HUES64 (cell line): ENCODE data around the gene ZNF236.
A peak's percentile ranks its signal among the peaks of the same experiment; 100 is the strongest.
"Not testable (repeated sequence)": the region's sequence is repeated elsewhere in the genome, so short reads cannot be mapped to it uniquely, and the experiment has no call there.

ENCODE experiments used
- H3K27ac ChIP-seq: 2 replicates; pipeline ENCODE4 v1.7.0; 2013; ENCODE audit warnings: low read depth, low read length, inconsistent platforms
- H3K27me3 ChIP-seq: 2 replicates; pipeline ENCODE4 v1.6.1; 2013; ENCODE audit warnings: mild to moderate bottlenecking, low read length; ENCODE audit not compliant: insufficient read depth
- H3K36me3 ChIP-seq: 2 replicates; pipeline ENCODE4 v1.6.1; 2013; ENCODE audit warnings: mild to moderate bottlenecking, low read length; ENCODE audit not compliant: insufficient read depth
- H3K4me1 ChIP-seq: 2 replicates; pipeline ENCODE4 v1.6.1; 2013; ENCODE audit warnings: mild to moderate bottlenecking, low read length, moderate library complexity; ENCODE audit not compliant: insufficient read depth
- H3K4me3 ChIP-seq: 2 replicates; pipeline ENCODE4 v1.5.1; 2013; ENCODE audit warnings: mild to moderate bottlenecking, low read length, moderate library complexity
- H3K9ac ChIP-seq: 2 replicates; pipeline ENCODE4 v1.6.1; 2013; ENCODE audit warnings: mild to moderate bottlenecking, low read depth, low read length
- H3K9me3 ChIP-seq: 2 replicates; pipeline ENCODE4 v1.6.1; 2013; ENCODE audit warnings: low read depth, low read length; ENCODE audit not compliant: insufficient read depth
- WGBS: fragments of 150-250, 120-280 bp; methylation state at CpG from one replicate; pipeline ENCODE4 v1.1.7; 2013; ENCODE audit warnings: missing lambda C conversion rate; 5-methylcytosine and 5-hydroxymethylcytosine counted together

Gene ZNF236

GRCh38 chr18:76803413-76803812 lies 18.9 kb upstream of the ZNF236 start:
- no peak overlapping the region for H3K4me3 ChIP-seq
- 51% methylated on average over 5 of the region's 5 CpGs for WGBS
- peaks cover 7% of the 10 kb centered on the region; the same call in 1 of the 2 replicates for H3K27me3 ChIP-seq
- H3K9me3 ChIP-seq = no peaks in the 10 kb centered on the region
- no peaks in the 10 kb centered on the region for H3K36me3 ChIP-seq
- no peak overlapping the region for H3K27ac ChIP-seq
- no peak overlapping the region for H3K9ac ChIP-seq
- no peaks in the 10 kb centered on the region for H3K4me1 ChIP-seq

- H3K27ac ChIP-seq = no peak overlapping the region
- no peaks in the 10 kb centered on the region for H3K9me3 ChIP-seq
- H3K4me3 ChIP-seq = no peak overlapping the region
- no peaks in the 10 kb centered on the region for H3K36me3 ChIP-seq
- H3K9ac ChIP-seq = no peak overlapping the region
- peaks cover 7% of the 10 kb centered on the region; the same call in 1 of the 2 replicates for H3K27me3 ChIP-seq
- 13% methylated on average over 11 of the region's 11 CpGs for WGBS
- H3K4me1 ChIP-seq = no peaks in the 10 kb centered on the region
Observed at GRCh38 chr18:76803814-76804213, 18.5 kb upstream of the ZNF236 start.

- Histone ChIP-seq H3K9ac (no peak overlapping the region), H3K4me1 (no peaks in the 10 kb centered on the region), H3K27me3 (peaks cover 7% of the 10 kb centered on the region; the same call in 1 of the 2 replicates), H3K9me3 (no peaks in the 10 kb centered on the region), H3K36me3 (no peaks in the 10 kb centered on the region), H3K4me3 (no peak overlapping the region), H3K27ac (no peak overlapping the region)
- 74% methylated on average over 7 of the region's 7 CpGs for WGBS
Observed at GRCh38 chr18:76805221-76805620, 17.1 kb upstream of the ZNF236 start.

- Histone ChIP-seq H3K27me3 (peaks cover 6% of the 10 kb centered on the region; the same call in 1 of the 2 replicates), H3K4me3 (no peak overlapping the region), H3K9me3 (no peaks in the 10 kb centered on the region), H3K27ac (no peak overlapping the region), H3K9ac (no peak overlapping the region), H3K4me1 (no peaks in the 10 kb centered on the region), H3K36me3 (no peaks in the 10 kb centered on the region)
- WGBS = 90% methylated on average over 7 of the region's 7 CpGs
Observed at GRCh38 chr18:76806301-76806700, 16.1 kb upstream of the ZNF236 start.

- Histone ChIP-seq H3K27me3 (no peaks in the 10 kb centered on the region), H3K36me3 (no peaks in the 10 kb centered on the region), H3K9me3 (no peaks in the 10 kb centered on the region), H3K4me1 (no peaks in the 10 kb centered on the region), H3K27ac (no peak overlapping the region), H3K9ac (no peak overlapping the region), H3K4me3 (no peak overlapping the region)
- WGBS = 93% methylated on average over 10 of the region's 10 CpGs
Observed at GRCh38 chr18:76808561-76808960, 13.8 kb upstream of the ZNF236 start.

GRCh38 chr18:76811530-76811929 lies 10.8 kb upstream of the ZNF236 start:
- WGBS = 95% methylated on average over 7 of the region's 7 CpGs
- H3K36me3 ChIP-seq = not testable (repeated sequence)

GRCh38 chr18:76814256-76814655 lies 8.1 kb upstream of the ZNF236 start:
- Histone ChIP-seq H3K36me3 (no peaks in the 10 kb centered on the region; the same call in 1 of the 2 replicates), H3K27ac (no peak overlapping the region), H3K4me3 (no peak overlapping the region), H3K9me3 (no peaks in the 10 kb centered on the region), H3K4me1 (no peaks in the 10 kb centered on the region), H3K27me3 (no peaks in the 10 kb centered on the region), H3K9ac (no peak overlapping the region)
- WGBS = 87% methylated on average over 11 of the region's 11 CpGs

More at GRCh38 chr18:76811530-76811929, 10.8 kb upstream of the ZNF236 start:
- not testable (repeated sequence) for H3K4me1 ChIP-seq, H3K27ac ChIP-seq, H3K9me3 ChIP-seq, H3K27me3 ChIP-seq, H3K9ac ChIP-seq, H3K4me3 ChIP-seq

- Histone ChIP-seq H3K9ac (no peak overlapping the region), H3K36me3 (peaks cover 4% of the 10 kb centered on the region; the same call in 1 of the 2 replicates), H3K9me3 (no peaks in the 10 kb centered on the region), H3K27me3 (no peaks in the 10 kb centered on the region), H3K27ac (no peak overlapping the region), H3K4me3 (no peak overlapping the region), H3K4me1 (peaks cover 5% of the 10 kb centered on the region; the same call in 1 of the 2 replicates)
- 85% methylated on average over 8 of the region's 8 CpGs for WGBS
Observed at GRCh38 chr18:76816127-76816526, 6.2 kb upstream of the ZNF236 start.

- no peak overlapping the region for H3K9ac ChIP-seq
- H3K4me3 ChIP-seq = no peak overlapping the region
- WGBS = 95% methylated on average over 14 of the region's 17 CpGs
- H3K27me3 ChIP-seq = no peaks in the 10 kb centered on the region
- no peak overlapping the region for H3K27ac ChIP-seq
- H3K9me3 ChIP-seq = no peaks in the 10 kb centered on the region
- H3K36me3 ChIP-seq = peaks cover 4% of the 10 kb centered on the region; the same call in 1 of the 2 replicates
- peaks cover 6% of the 10 kb centered on the region; the same call in 1 of the 2 replicates for H3K4me1 ChIP-seq
Observed at GRCh38 chr18:76817888-76818611, 4.3 kb upstream of the ZNF236 start.

- Histone ChIP-seq H3K27ac (no peak overlapping the region), H3K9ac (no peak overlapping the region), H3K9me3 (no peaks in the 10 kb centered on the region), H3K27me3 (no peaks in the 10 kb centered on the region), H3K36me3 (peaks cover 4% of the 10 kb centered on the region; the same call in 1 of the 2 replicates), H3K4me1 (peaks cover 9% of the 10 kb centered on the region; the same call in 1 of the 2 replicates), H3K4me3 (no peak overlapping the region)
- 96% methylated on average over 10 of the region's 11 CpGs for WGBS
Observed at GRCh38 chr18:76819411-76820136, 2.8 kb upstream of the ZNF236 start.

- WGBS = 3% methylated on average over 11 of the region's 12 CpGs
- Histone ChIP-seq H3K27ac (peak overlapping the region; percentile 85), H3K36me3 (0 out of 2 replicates have a peak, but pooled peaks cover 4% of the 10 kb centered on the region), H3K4me1 (peaks cover 9% of the 10 kb centered on the region; the same call in 1 of the 2 replicates), H3K4me3 (peak overlapping the region; percentile 99), H3K27me3 (no peaks in the 10 kb centered on the region), H3K9me3 (no peaks in the 10 kb centered on the region), H3K9ac (peak overlapping the region; percentile 97)
Observed at GRCh38 chr18:76821356-76821874, 942 bp upstream of the ZNF236 start.
